GM19035 (cell line): ENCODE results near the gene GRIFIN.
"Not testable (repeated sequence)": the region's sequence is repeated elsewhere in the genome, so short reads cannot be mapped to it uniquely, and the experiment has no call there.

ENCODE experiments used
- ATAC-seq: cut with Tn5 transposase; IDR thresholded peaks from one replicate; pipeline ENCODE4 v1.9.1; 2021; ENCODE audit not compliant: unreplicated experiment

The GRIFIN gene

DNA sequence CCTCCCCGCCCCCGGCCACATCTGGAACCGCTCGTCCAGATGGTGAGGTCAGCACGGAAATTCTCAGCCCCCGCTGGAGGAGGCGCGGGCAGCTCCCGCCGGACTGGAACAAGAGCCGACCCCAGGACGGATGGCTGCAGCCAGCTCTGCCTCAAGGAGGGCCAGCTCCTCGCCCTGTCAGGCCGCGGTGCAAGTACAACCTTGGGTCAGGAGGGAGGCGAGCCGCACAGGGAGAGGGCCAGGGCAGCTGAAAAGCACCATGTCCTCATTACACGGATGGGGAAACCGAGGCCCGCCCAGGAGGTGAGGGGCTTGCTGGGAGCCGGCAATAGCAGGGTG is 3.8 kb upstream of the GRIFIN start:
- ATAC-seq: no peak

DNA sequence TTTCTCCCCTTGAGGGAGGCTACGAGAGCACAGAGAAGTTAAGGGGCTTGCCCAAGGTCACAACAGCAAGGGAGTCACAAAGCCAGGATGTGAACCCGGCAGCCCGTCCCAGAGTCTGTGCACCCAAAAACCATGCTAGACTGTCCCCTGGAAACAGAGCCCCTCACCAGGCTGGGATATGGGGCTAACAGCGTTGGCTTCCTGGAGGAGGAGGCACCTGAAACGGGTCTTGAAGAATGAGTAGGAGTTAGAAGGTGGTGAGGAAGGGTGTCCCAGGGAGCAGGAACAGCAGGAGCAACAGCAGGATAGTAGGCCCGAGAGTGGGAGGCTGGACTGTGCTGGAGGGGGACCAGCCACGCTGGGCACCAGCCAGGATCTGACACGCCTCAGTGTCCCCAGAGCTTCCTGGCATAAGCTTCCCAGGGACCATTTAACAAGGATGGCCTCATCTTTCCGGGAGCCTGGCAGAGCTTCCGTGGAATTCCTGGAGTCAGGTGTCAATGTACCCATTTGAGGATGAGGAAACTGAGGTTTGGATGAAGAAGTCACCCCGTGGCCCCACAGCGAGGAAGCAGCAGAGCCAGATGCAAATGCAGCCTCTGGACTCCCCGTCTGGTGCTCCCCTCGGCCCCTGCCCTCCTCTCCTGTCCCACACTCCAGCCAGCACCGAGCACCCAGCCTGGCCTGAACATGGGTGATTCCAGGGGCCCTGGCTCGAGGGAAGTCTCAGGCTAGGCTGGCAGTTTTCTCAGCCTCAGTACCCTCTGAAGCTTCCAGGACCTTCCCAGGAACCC is 3.3 kb upstream of the GRIFIN start:
- ATAC-seq: no peak

DNA sequence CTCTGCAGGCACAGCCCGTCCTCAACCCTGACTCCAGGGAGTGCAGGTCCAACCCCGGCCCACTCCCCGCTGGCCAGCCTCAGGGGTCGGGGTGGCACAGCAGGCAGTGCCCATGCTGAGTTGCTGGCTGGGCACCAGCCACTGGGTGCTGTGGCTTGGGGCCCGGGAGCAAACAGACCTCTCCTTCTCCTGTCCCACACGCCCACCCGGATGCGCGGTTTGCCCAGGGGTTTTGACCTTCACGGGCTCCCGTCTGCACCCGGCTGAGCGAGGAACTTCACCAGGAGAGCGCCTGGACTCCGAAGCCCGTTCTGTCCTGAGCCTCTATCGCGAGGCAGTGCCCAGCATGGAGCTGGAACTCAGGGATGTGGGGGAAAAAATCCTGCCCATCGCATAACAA is 2.6 kb upstream of the GRIFIN start:
- no peak for ATAC-seq

DNA sequence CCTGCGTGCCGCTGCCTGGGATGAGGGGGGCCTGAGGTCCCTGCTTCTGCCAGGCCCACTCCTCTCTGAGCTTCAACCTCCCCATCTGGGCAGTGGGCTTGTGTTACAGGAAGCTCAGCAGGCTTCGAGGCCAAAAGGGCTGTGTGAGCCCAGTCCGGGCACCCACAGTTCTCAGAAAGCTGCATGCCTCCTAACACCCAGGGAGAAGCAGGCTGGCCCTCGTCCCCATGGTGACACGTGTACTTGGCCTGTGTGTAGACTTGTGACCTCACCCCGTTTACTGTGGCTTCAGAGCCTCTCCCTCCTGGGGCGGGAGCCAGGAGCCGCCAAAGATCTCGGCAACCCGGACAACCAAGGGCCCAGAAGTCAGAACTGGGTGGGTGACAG is 2.2 kb upstream of the GRIFIN start:
- no peak for ATAC-seq

DNA sequence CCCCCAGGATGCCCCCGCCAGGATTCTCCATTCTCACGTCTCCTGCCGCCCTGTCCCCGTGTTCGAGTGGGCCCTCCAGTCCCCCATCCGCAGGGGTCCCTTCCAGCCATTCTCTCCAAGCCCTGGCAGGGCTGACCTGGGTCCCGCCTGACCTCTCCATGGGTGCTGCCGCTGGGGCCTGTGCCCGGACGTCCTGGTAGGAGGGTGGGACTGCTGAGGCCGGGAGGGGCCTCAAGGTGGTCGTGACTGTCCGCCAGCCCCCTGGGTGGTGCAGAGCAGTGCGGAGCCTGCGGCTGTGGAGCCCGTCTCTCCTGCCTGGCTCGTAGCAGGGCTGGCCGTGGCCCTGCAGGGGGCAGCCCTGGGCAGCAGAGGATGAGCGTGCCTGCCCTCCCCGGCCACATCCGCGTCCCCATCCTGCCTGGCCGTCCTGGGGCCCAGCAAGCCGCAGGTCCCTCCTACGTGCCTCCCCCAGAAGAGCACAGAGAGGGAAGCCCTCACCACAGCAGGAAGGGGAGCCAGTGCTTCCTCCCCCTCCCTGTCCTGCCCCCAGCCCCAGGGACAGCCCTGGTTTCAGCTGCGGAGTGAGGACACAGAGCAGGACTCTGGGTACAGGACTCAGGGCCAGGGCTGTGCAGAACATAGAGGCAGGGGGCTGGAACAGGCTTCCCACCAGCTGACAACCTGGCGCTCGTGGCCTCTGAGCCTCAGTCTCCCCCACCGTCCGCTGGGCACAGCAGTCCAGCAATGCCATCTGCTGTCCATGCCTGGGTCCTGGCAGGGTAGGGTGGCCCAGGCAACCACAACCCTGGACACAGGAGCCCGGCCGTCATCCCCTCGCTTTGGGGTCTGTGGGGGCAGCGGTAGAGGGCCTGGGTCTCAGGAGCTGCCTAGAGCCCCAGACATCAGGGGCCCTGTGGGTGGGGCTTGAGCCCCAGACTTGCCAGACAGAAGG is 1.5 kb upstream of the GRIFIN start:
- ATAC-seq: no peak

DNA sequence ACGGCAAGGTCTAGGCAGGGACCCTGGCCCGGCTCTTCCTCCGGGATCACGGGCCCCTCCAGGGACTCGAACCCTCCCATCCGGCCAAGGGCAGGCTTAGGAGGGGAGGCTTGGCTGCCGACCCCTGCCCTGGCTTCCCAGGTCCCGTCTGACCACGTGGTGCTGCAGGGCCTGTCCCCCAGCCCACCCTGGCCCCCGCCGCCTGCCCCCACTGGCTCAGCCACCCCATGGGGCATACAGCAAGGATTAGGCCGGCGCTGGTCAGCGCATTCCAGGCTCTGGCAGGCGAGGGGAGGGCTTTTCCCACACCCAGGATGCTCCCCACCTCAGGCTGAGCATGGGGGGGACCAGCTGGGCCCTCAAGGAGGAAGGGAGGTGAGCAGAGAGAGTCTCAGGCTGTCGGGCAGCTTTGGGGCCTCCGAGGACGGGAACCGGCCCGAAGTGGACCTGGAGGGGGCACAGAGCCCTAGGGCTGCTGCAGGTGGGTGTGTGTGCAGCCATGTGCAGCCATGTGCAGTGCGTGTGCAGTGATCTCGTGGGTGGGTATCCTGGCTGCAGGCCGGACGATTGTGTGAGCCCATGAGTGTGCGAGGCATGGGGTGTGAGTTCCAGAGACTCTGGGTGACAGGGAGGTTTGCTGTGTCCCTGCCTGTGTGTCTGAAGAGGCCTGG is 713 bp upstream of the GRIFIN start:
- no peak for ATAC-seq

DNA sequence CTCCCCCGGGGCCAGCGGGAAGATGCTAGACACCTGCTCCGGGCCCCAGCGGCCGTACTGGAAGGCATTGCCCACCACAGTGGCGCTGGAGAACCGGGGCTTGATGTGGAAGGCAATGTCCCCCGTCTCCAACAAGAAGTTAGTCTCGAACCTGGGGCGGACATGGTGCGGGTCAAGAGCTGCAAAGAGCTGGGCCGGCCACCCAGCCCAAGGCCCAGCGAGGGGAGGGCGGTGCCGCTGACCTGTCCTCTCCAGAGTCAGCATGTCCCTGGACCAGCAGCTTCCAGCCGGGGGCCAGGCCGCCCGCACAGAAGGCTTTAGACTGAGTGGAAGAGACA is 551 bp downstream of the GRIFIN start:
- ATAC-seq: no peak

DNA sequence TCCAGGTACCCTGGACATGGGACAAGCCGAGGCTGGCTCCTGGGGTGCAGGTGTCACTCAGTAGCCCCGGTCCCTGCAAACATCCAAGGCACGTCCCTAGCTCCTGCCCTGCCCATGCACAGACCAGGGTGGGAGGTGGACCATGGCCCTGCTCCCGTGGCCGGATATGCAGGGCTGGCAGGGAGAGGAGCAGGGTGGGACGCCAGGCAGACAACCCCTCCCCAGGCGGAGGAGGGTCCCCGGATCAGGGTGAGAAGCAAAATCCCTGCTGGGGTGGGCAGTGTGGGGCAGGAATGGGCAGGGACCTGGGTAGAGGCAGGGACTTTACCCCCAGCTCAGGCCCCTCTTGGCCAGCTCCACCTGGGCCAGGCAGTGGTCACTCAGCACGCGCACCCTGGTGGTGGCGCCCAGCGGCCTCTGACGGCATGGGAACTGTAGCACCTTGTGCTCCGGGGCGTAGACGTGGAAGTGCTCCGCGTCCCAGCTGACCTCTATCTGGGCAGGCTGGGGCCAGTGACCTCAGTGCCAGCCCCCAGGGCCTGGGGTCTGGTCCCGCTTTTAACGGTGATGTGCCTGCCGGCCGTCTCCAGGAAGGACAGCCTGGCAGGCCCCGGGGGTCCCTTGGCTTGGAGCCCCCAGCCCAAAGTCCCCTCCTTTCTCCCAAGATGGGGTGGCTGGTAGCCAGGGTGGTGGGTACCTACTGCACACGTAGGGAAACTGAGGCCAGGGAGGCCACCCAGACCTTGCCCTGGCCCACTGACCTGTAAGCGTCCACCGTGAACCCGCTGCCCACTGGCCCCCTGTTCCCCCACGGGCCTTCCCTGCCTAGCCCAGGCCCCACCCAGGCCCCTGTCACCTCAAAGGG is 1.2 kb downstream of the GRIFIN start:
- no peak for ATAC-seq

DNA sequence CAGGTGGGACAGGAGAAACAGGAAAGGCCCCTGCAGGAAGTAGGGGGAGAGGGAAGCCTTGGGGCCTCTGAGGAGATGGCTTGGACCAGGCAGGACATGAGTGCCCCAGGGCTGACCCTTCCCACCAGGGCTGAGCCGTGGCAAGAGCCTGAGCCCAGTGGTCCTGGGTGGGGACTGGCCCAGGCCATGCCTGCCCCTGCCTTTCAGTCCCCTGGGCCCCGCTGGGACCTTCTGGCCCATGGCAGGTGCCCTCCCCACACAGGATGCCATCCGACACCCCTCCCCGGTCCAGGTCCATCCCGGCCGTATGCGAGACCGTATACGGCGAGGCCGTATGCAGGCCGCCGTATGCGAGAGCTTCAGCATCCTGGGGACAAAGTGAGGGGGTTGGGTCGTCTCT is 2.0 kb downstream of the GRIFIN start:
- ATAC-seq: no peak

DNA sequence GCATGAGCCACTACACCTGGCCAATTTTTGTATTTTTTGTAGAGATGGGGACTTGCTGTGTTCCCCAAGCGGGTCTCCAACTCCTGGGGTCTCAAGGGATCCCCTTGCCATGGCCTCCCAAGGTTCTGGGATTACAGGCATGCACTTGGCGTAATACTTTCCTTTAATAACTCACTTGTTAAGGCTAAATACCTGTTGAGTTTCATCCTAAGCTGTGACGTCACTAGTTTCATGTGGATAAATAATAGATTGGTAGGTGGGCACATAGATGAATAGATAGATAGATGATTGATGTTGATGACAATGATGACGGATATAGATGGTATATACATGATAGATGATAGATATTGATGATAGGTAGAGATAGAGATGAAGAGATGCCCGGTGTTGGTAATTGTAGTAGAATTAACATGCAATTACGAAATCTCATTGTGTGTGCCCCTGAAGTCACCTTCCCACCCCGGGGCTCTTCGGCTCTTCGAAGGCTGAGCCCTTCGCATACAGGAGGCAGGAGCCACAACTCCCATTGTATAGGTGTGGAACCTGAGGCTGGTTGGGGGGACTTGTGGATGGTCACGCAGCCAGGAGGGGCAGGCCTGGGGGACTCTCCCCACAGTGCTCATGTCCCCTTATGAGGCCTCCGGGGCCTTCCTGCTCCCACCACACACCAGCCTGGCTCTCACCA is 2.6 kb downstream of the GRIFIN start:
- no peak for ATAC-seq

DNA sequence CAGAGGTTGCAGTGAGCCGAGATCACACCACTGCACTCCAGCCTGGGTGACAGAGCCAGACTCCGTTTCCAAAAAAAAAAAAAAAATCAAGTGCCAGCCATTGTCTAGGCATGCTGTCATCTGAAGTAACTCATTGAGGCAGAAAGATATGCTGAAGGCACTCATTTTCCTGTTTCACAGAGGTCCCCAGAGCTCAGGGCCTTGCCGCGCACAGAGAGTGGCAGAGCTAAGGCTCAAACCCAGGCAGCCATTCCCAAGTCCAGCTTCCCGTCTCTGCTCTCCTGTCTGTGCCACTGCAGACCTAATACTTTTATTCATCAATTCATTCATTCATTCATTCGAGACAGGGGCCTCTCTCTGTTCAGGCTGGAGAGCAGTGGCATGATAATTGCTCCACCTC is 3.5 kb downstream of the GRIFIN start:
- ATAC-seq: no peak

DNA sequence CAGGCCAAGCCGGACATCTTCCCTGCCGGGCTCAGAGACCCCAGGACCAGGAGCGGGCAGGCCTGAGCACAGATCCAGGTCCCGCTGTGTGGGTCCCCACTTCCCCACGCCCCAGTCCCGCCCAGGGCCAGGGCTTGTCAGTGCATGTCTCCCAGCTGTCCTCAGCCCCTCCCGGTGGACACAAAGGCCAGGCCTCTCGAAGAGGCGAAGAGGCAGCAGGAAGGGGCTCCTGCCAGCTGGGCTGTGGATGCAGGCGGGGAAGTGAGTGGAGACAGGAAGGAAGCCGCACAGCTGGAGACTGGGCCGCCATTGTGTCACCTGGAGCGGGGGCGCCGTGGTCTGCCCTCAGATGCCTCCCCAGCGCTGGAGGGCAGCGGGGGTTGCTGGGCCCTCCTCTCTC is 4.8 kb downstream of the GRIFIN start:
- ATAC-seq: no peak

DNA sequence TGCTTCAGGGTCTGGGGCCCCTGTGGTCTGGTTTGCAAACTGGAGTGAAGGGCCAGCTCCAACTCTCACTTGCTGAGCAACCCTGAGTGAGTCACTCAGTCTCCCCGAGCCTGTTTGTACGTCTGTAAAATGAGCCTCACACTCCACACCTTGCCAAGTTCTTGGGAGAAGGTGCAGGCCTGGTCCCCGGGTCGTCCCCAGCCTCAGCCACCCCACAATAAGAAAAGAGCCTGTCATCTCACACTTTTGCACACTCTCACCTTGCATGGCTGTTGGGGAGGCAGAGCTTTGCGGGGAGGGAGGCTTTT is 5.2 kb downstream of the GRIFIN start:
- ATAC-seq: no peak

DNA sequence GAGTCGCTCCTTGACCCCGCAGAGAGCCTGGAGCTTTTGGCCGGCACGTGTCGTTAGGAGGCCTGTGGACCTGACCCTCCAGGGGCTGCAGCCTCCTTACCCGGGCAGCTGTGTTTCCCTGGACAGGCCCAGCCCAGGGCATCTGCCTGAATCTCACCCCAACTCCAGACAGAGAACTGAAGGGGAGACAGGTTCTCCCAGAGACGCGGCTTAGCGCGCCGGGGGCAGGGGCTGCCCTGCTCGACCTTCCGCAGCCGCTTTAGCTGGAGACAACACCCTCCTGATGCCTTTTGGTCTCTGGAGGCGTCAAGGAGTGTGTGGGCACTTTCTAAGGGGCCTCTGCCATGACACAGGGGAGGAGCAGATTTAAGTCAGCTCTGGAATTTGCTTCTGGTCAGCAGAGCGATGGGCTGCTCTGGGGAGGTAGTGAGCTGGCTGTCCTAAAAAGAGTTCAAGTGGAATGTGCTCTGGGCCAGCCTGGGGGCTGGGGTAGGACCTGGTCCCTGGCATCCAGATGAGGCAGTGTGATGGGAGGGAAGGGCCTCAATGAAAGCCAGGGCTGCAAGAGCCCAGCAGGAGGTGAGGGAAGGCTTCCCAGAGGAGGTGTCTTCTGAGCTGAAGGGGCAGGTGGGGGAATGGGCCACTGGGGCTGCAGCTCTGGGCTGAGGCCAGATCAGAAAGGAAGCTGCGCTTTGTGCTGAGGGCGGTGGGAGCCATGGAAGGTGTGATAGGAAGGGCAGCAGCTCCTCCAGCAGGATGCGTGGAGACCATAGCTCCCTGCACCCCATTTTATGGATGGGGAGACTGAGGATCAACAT is 5.8 kb downstream of the GRIFIN start:
- no peak for ATAC-seq

DNA sequence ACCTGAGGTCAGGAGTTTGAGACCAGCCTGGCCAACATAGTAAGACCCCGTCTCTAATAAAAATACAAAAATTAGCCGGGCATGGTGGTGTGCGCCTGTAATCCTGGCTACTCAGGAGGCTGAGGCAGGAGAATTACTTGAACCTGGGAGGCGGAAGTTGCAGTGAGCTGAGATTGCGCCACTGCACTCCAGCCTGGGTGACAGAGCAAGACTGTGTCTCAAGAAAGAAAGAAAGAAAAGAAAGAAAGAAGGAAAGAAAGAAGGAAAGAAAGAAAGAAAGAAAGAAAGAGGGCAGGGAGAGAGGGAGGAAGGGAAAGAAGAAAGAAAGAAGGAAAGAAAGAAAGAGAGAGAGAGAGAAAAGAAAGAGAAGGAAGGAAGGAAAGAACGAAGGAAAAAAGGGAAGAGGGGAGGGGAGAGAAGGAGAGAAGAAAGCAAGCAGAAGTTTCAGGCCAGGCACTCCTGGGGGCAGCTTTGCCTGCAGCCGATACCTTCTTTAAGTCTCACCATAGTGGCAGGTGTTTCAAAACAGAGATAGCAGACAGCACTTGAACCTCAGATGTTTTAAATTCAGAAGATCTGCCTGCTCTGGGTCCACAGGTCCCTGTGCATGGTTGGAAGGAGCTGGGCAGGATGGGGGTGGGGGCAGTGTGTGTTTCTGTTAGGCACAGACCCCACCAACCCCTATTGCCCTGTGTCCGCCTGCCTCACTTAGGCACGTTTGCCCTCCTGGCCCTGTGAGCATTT is 6.6 kb downstream of the GRIFIN start:
- not testable (repeated sequence) for ATAC-seq

DNA sequence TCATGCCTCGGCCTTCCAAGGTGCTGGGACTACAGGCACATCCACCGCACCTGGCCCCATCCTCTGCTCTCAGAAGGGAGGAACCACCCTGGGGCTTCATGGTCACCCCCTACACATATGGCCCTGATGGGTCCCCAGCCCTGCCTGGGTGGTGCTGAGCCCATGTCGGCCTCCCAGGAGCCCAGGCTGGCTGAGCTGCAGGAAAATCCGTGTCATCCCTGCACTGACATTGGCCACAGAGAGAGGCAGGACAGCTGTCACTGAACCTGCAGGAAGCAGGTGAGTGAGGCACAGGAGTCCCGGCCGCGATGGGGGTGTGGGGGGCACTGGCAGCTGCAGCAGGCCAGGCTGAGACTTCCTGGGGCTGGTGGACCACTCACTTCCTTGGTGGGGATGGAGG is 8.0 kb downstream of the GRIFIN start:
- no peak for ATAC-seq

DNA sequence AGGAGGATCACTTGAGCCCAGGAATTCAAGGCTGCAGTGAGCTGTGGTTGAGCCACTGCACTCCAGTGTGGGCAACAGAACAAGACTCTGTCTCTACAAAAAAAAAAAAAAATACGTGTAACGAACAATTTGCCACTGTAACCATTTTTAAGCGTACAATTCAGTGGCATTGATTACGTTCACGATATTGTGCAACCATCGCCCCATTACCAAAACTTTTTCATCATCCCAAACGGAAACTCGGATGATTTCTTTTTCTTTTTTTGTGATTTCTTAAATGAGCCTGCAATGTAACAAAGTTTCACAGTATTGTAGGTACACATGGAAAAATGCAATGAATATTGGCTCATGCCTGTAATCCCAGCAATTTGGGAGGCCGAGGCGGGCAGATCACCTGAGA is 9.5 kb downstream of the GRIFIN start:
- no peak for ATAC-seq

DNA sequence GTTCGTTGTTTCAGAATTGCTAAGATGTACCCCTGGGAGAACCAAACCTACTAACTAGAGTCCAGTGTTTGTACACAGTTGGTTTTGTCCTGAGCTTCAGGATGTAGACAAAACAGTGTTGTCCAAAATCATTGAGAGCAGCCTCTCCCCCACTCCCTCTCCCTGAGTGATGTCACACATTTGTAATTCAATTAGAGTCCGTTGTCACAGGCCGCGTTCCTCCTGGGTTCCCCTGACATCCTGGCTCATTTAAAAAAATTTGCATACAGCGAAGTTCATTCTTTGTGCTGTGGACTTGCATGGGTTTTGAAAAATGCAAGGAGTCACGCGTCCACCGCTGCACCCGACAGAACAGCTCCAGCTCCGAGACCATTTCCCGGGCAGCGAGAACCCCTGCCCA is 10.3 kb downstream of the GRIFIN start:
- no peak for ATAC-seq

DNA sequence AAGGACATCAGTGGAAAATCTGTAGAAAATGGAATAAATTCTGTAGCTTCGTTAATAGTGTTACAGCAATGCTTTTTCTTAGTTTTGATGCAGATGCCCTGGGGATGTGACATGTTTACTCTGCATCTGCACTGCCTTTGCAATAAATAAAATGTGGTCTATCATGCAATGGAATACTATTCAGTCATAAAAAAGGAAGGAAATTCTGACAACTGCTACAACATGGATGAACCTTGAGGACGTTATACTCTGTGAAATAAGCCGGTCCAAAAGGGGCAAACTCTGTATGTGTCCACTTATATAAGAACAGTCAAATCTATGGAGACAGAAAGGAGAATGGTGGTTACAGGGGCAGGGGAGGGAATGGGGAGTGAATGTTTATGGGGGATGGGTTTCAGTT is 13.5 kb downstream of the GRIFIN start:
- ATAC-seq: no peak
